Measurements from ENCODE around the gene CCT8. TPM values are rescaled to one million over a fixed set of nuclear protein-coding genes. Genes with fewer than 3 reads are reported as not detected.

Gene CCT8
- total RNA-seq, 1 experiment from 2014 or later, result 356 TPM

DNA sequence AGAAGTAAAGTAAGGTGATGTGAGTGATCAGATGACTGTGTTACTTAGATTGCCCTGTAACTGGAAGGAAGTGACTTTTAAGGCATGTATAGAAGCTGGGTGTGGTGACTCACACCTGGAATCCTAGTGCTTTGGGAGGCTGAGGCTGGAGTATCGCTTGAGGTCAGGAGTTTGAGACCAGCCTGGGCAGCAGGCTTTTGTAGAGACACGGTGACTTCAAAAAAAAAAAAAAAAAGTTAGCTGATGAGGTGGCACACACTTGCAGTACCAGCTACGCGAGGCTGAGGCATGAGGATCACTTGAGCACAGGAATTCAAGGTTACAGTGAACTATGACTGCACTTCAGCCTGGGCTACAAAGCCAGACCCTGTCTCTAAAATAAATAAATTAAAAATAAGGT is 51.3 kb downstream of the CCT8 start:
- Mint-ChIP-seq H3K27ac (no peak overlapping the region), H3K4me3 (no peak overlapping the region)

More for the DNA sequence above, 51.3 kb downstream of the CCT8 start:
- no peak overlapping the region for H3K18ac ChIP-seq (ENCODE audit: insufficient read length, low read depth, low read length)
- TF ChIP-seq, protein P1, sequence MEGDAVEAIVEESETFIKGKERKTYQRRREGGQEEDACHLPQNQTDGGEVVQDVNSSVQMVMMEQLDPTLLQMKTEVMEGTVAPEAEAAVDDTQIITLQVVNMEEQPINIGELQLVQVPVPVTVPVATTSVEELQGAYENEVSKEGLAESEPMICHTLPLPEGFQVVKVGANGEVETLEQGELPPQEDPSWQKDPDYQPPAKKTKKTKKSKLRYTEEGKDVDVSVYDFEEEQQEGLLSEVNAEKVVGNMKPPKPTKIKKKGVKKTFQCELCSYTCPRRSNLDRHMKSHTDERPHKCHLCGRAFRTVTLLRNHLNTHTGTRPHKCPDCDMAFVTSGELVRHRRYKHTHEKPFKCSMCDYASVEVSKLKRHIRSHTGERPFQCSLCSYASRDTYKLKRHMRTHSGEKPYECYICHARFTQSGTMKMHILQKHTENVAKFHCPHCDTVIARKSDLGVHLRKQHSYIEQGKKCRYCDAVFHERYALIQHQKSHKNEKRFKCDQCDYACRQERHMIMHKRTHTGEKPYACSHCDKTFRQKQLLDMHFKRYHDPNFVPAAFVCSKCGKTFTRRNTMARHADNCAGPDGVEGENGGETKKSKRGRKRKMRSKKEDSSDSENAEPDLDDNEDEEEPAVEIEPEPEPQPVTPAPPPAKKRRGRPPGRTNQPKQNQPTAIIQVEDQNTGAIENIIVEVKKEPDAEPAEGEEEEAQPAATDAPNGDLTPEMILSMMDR (conservative IDR thresholded peaks at IDR 0.05), result no peak
- no peak overlapping the region for H4K8ac ChIP-seq (replicated peaks; ENCODE audit: insufficient read length, low read depth, low read length)
- no peak overlapping the region for H3K56ac ChIP-seq (ENCODE audit: insufficient read length, low read depth, low read length)
- no peak overlapping the region for H3K9ac ChIP-seq (ENCODE audit: extremely low read depth, insufficient read length, low read length)
- no peak overlapping the region for H3K23ac ChIP-seq (ENCODE audit: insufficient read length, low read depth, low read length)
- H2BK20ac ChIP-seq (ENCODE audit: low read depth, low read length, poor library complexity, severe bottlenecking), result no peak overlapping the region
- no peaks in the 10 kb centered on the region for H3K27me3 ChIP-seq (ENCODE audit: insufficient read depth, low read length)
- H2AK5ac ChIP-seq (ENCODE audit: insufficient read length, low read length), result no peak overlapping the region
- H3K27ac ChIP-seq (ENCODE audit: insufficient read length, low read depth, low read length), result no peak overlapping the region
- H2AFZ ChIP-seq (ENCODE audit: low read length), result no peak overlapping the region
- H3K27me3 Mint-ChIP-seq (ENCODE audit: low read depth), result no peaks in the 10 kb centered on the region; the same call in 1 of the 2 replicates
- H3K14ac ChIP-seq (ENCODE audit: insufficient read depth, low read length), result no peak overlapping the region
- no peaks in the 10 kb centered on the region for H3K36me3 Mint-ChIP-seq (ENCODE audit: insufficient read depth in 1 of 3, low read depth in 3 of 3)
- no CpG with 5 or more reads among the region's 4 CpGs for WGBS (ENCODE audit: extremely low coverage, insufficient read length, low lambda C conversion rate)
- H3K4me1 ChIP-seq (ENCODE audit: insufficient read depth, low read length), result no peaks in the 10 kb centered on the region; the same call in 1 of the 2 replicates
- peaks cover 2% of the 10 kb centered on the region; the same call in 1 of the 2 replicates for H3K79me2 ChIP-seq (ENCODE audit: insufficient read depth, low read length)
- H3K23me2 ChIP-seq (ENCODE audit: insufficient read length, low read depth, low read length, poor library complexity, severe bottlenecking), result peaks cover 9% of the 10 kb centered on the region
- no peak overlapping the region for H4K5ac ChIP-seq (ENCODE audit: insufficient read length, low read depth, low read length)
- no peak overlapping the region for H2BK12ac ChIP-seq (ENCODE audit: insufficient read length, low read depth, low read length)
- H4K91ac ChIP-seq (ENCODE audit: insufficient read length, low read depth, low read length), result no peak overlapping the region
- H2BK120ac ChIP-seq (ENCODE audit: low read depth, low read length, poor library complexity, severe bottlenecking), result no peak overlapping the region
- H2BK5ac ChIP-seq (ENCODE audit: insufficient read length, low read length), result no peak overlapping the region
- no peaks in the 10 kb centered on the region for H4K20me1 ChIP-seq (ENCODE audit: control insufficient read depth, insufficient read depth, insufficient read length)
- 0 out of 5 replicates have a peak, but pooled peaks cover 0 to 3% of the 10 kb centered on the region in 2 experiments for H3K9me3 Mint-ChIP-seq
- H3K4me2 ChIP-seq (ENCODE audit: insufficient read depth, insufficient read length, low read length), result no peak overlapping the region
- DNase-seq, result no peak
- H3T11ph ChIP-seq (ENCODE audit: low read length), result no peak overlapping the region
- peaks cover 15 to 19% of the 10 kb centered on the region in 2 experiments for H3K4me1 Mint-ChIP-seq
- H3K4ac ChIP-seq (ENCODE audit: low read depth, low read length), result no peak overlapping the region
- no peaks in the 10 kb centered on the region for H3K9me3 ChIP-seq (ENCODE audit: control insufficient read depth, low read depth, low read length)
- no peak overlapping the region for H2BK15ac ChIP-seq (ENCODE audit: low read depth, low read length)
- H3K79me1 ChIP-seq (ENCODE audit: insufficient read depth, low read depth, low read length, poor library complexity, severe bottlenecking), result no peaks in the 10 kb centered on the region

Data from H9 (cell line).